ENCODE results near the gene CLCN6. TPM values are rescaled to one million over a fixed set of nuclear protein-coding genes. Genes with fewer than 3 reads are reported as not detected.

Gene CLCN6
- total and polyA plus RNA-seq, 12 donors = 12.0 to 29.2 (median 23.5) TPM

GRCh38 chr1:11769274-11769673 is 36.7 kb upstream of the CLCN6 start:
- no peak overlapping the region for H3K4me3 ChIP-seq
- WGBS, 4 donors = 82 to 91% (median 86%) methylated on average over 4 of the region's 4 CpGs
- H3K36me3 ChIP-seq (replicated peaks in 1 of 2) = no peaks in the 10 kb centered on the region
- intact Hi-C loops (cut with DNase I) = no loop called here
- no peaks in the 10 kb centered on the region for H3K9me3 ChIP-seq (replicated peaks in 1 of 3)
- DNase-seq = no peak
- no peaks in the 10 kb centered on the region for H3K27me3 ChIP-seq
- no peak for TF ChIP-seq POLR2A (IDR thresholded peaks at IDR 0.05)
- TF ChIP-seq, protein P1, sequence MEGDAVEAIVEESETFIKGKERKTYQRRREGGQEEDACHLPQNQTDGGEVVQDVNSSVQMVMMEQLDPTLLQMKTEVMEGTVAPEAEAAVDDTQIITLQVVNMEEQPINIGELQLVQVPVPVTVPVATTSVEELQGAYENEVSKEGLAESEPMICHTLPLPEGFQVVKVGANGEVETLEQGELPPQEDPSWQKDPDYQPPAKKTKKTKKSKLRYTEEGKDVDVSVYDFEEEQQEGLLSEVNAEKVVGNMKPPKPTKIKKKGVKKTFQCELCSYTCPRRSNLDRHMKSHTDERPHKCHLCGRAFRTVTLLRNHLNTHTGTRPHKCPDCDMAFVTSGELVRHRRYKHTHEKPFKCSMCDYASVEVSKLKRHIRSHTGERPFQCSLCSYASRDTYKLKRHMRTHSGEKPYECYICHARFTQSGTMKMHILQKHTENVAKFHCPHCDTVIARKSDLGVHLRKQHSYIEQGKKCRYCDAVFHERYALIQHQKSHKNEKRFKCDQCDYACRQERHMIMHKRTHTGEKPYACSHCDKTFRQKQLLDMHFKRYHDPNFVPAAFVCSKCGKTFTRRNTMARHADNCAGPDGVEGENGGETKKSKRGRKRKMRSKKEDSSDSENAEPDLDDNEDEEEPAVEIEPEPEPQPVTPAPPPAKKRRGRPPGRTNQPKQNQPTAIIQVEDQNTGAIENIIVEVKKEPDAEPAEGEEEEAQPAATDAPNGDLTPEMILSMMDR (IDR thresholded peaks at IDR 0.05) = no peak
- no peaks in the 10 kb centered on the region for H3K4me1 ChIP-seq (replicated peaks in 1 of 2)
- H3K27ac ChIP-seq = no peak overlapping the region

DNA sequence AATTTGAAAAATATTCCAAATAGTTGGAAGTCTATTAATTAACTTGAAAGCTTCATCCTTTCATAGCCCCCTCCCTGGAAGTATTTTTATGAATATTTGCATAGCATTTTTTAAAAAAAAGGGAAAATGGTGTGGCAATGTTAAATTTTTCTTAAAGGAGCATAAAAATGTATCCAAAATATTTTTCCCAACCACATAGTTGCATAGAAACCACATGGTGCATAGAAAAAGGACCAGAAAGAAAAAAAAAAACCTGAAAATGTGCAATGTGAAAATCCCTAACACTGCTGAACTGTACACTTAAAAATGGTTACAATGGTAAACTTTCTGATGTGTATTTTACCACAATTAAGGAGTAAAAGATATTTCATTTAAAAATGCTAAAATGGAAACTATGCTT is 36.0 kb upstream of the CLCN6 start:
- Histone ChIP-seq H3K27ac (no peak overlapping the region), H3K4me3 (no peak overlapping the region), H3K9me3 (replicated peaks in 1 of 3) (no peaks in the 10 kb centered on the region), H3K36me3 (replicated peaks in 1 of 2) (no peaks in the 10 kb centered on the region), H3K4me1 (replicated peaks in 1 of 2) (no peaks in the 10 kb centered on the region), H3K27me3 (no peaks in the 10 kb centered on the region)
- no peak for DNase-seq
- TF ChIP-seq, protein P1 (IDR thresholded peaks at IDR 0.05) = no peak
- TF ChIP-seq POLR2A (IDR thresholded peaks at IDR 0.05) = no peak
- intact Hi-C loops (cut with DNase I) = no loop called here

DNA sequence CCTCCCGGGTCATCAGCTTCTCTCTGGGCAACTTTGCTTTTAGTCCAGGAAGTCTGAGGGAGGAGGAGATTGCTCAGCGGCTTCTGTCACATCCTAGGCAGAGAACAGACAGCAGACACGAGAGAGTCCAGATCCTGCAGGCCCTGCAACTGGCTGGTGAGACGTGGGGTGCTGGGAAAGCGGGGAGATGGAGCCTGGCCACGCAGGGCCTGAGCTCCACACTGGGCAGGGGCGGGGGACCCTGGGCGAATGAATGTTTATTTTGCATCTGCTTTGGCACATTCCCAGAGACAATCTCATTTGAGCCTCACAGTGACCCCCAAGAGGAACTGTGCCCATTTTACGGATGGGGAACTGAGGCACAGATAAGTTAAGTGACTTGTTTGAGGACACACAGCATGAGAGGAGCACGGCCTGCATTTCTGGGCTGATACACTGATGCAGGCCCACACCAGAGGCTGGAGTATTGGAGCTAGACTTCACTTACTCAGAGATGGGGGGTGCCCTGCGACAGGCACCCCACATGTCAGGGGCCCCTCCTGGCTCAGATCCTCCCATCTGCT is 34.4 kb upstream of the CLCN6 start:
- H3K27ac ChIP-seq = no peak overlapping the region
- intact Hi-C loops (cut with DNase I) = no loop called here
- no peaks in the 10 kb centered on the region for H3K9me3 ChIP-seq (replicated peaks in 1 of 3)
- H3K4me3 ChIP-seq = no peak overlapping the region
- H3K36me3 ChIP-seq (replicated peaks in 1 of 2) = no peaks in the 10 kb centered on the region
- no peak for DNase-seq
- H3K4me1 ChIP-seq (replicated peaks in 1 of 2) = no peaks in the 10 kb centered on the region
- no peak for TF ChIP-seq POLR2A (IDR thresholded peaks at IDR 0.05)
- TF ChIP-seq, protein P1 (IDR thresholded peaks at IDR 0.05) = no peak
- 46 to 77% (median 69%) methylated on average over 7 to 11 of the region's 11 CpGs for WGBS, 4 donors
- H3K27me3 ChIP-seq = no peaks in the 10 kb centered on the region

DNA sequence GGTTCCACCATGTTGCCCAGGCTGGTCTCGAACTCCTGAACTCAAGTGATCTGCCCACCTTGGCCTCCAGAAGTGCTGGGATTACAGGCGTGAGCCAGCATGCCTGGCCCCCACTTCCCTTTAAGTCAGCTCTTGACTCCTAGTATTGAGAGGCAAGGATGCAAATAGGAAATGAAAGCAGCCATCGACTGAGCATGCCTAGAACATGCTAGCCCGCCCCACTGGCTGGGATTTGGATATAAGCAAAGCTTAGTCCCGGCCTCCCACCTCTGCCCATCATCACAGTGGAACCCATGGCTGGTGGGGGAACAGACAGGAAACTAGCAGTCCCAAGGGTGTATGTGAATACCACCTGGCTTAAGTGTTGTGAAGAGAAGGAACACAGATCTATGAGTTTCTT is 33.5 kb upstream of the CLCN6 start:
- 51 to 68% (median 60%) methylated on average over 4 to 5 of the region's 5 CpGs for WGBS, 4 donors
- intact Hi-C loops (cut with DNase I) = no loop called here
- TF ChIP-seq, protein P1 (IDR thresholded peaks at IDR 0.05) = no peak
- TF ChIP-seq POLR2A (IDR thresholded peaks at IDR 0.05) = no peak

More for the DNA sequence above, 33.5 kb upstream of the CLCN6 start:
- Histone ChIP-seq H3K9me3 (replicated peaks in 1 of 3) (no peaks in the 10 kb centered on the region), H3K4me1 (replicated peaks in 1 of 2) (no peaks in the 10 kb centered on the region), H3K36me3 (replicated peaks in 1 of 2) (no peaks in the 10 kb centered on the region), H3K27ac (no peak overlapping the region), H3K4me3 (no peak overlapping the region), H3K27me3 (no peaks in the 10 kb centered on the region)
- no peak for DNase-seq

Measured in adrenal gland (tissue), 12 donors.